ENCODE results near the gene ZNF764. TPM values are rescaled to one million over a fixed set of nuclear protein-coding genes. Genes with fewer than 3 reads are reported as not detected.

ZNF764 gene
- total RNA-seq, 1 experiment from 2014 or later: 8.3 TPM

DNA sequence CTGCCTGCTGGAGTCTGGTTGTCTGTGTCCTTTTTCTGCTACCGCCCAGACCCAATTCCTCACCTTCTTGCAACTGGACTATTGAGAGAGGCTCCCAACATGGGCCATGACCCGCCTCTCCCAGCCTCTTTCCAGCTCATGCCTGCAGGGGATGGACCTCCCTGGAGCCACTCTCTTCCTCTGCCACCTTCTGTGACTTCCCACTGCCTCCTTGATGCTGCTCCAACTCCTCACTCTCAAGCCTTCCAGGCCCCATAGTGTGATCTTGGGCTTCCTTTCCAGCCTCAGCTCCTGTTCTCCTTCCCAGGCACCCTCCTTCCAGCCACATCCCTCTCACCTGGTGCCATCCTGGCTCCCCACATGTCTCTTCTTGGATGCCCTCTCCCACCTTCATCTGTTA, 42.9 kb downstream of the ZNF764 start:
- intact Hi-C loops (cut with micrococcal nuclease): no loop called here
- TF ChIP-seq, protein P1, sequence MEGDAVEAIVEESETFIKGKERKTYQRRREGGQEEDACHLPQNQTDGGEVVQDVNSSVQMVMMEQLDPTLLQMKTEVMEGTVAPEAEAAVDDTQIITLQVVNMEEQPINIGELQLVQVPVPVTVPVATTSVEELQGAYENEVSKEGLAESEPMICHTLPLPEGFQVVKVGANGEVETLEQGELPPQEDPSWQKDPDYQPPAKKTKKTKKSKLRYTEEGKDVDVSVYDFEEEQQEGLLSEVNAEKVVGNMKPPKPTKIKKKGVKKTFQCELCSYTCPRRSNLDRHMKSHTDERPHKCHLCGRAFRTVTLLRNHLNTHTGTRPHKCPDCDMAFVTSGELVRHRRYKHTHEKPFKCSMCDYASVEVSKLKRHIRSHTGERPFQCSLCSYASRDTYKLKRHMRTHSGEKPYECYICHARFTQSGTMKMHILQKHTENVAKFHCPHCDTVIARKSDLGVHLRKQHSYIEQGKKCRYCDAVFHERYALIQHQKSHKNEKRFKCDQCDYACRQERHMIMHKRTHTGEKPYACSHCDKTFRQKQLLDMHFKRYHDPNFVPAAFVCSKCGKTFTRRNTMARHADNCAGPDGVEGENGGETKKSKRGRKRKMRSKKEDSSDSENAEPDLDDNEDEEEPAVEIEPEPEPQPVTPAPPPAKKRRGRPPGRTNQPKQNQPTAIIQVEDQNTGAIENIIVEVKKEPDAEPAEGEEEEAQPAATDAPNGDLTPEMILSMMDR (IDR thresholded peaks at IDR 0.05; ENCODE audit: unreplicated experiment): no peak
- no TSS peak for BruUV-seq (replicated peaks)
- H3K4me3 Mint-ChIP-seq (ENCODE audit: unreplicated experiment): no peak overlapping the region
- no peak overlapping the region for H3K27ac Mint-ChIP-seq (ENCODE audit: low read depth, unreplicated experiment)
- DNase-seq (ENCODE audit: unreplicated experiment): no peak
- ChIA-PET CTCF (interaction anchor here (0.6 kb wide), 1 partner anchor 12 kb away, joined by 3 read pairs; no protein-coding TSS in a partner anchor), POLR2A (interaction anchor here (0.6 kb wide), 1 partner anchor 181 kb away, joined by 3 read pairs; no protein-coding TSS in a partner anchor)
- no peaks in the 10 kb centered on the region for H3K36me3 Mint-ChIP-seq (ENCODE audit: insufficient read depth, unreplicated experiment)
- H3K27me3 Mint-ChIP-seq (ENCODE audit: insufficient read depth, unreplicated experiment): no peaks in the 10 kb centered on the region
- H3K9me3 Mint-ChIP-seq (ENCODE audit: unreplicated experiment): no peaks in the 10 kb centered on the region
- no peaks in the 10 kb centered on the region for H3K4me1 Mint-ChIP-seq (ENCODE audit: insufficient read depth, unreplicated experiment)

DNA sequence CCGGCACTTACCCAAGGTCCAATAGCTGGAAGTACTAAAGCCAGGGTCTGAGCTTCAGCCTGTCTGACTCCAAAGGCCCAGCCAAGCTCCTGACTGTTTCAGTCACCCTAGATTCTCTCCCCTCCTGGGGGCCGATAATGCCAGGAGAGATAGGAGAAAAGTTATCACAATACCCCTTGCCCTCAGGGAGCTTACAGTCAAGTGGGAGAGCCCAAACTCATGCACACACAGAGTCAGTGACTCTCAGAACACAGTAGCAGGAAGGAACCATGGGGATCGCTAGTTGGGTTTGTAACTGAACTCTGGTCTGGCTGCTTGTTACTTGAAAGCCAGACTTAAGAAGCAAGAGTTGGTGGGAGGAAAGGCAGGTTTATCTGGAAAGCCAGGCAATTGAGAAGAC, 46.7 kb downstream of the ZNF764 start:
- H3K27ac Mint-ChIP-seq (ENCODE audit: low read depth, unreplicated experiment): no peak overlapping the region
- no TSS peak for BruUV-seq (replicated peaks)
- intact Hi-C loops (cut with micrococcal nuclease): no loop called here
- TF ChIP-seq, protein P1 (IDR thresholded peaks at IDR 0.05; ENCODE audit: unreplicated experiment): no peak
- POLR2A ChIA-PET: interaction anchor here (0.5 kb wide), 1 partner anchor 15 kb away, joined by 5 read pairs; no protein-coding TSS in a partner anchor
- no peak for DNase-seq (ENCODE audit: unreplicated experiment)
- CTCF ChIA-PET: interaction anchor here (0.6 kb wide), 1 partner anchor 102 kb away, joined by 3 read pairs; no protein-coding TSS in a partner anchor
- no peaks in the 10 kb centered on the region for H3K9me3 Mint-ChIP-seq (ENCODE audit: unreplicated experiment)
- no peaks in the 10 kb centered on the region for H3K4me1 Mint-ChIP-seq (ENCODE audit: insufficient read depth, unreplicated experiment)
- no peaks in the 10 kb centered on the region for H3K36me3 Mint-ChIP-seq (ENCODE audit: insufficient read depth, unreplicated experiment)
- no peak overlapping the region for H3K4me3 Mint-ChIP-seq (ENCODE audit: unreplicated experiment)
- no peaks in the 10 kb centered on the region for H3K27me3 Mint-ChIP-seq (ENCODE audit: insufficient read depth, unreplicated experiment)

DNA sequence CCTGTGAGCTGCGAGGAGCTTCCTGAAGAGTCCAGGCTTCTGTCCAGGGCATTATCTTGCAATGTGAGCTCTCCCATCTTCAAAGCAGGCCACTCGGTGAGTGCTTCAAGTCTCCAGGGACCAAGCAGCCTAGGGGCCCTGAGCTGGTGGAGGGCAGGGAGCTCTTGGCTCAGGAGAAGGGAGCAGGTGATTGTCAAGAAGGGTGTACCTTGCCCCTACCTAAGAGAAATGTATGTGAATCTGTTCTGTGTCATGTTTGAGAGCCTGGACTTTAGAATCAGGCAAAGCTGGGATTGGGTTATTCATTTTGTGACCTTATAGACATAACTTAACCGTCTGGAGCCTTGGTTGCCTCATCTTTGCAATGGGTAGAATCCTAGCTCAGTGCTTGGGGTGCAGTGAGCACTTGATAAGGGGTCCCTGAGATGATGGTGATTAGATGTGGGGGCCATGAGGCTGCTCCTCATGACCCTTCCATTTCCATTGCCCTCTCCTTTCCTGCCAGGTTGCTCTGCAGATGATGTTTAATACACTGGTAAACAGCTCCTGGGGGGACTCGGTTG, 47.7 kb downstream of the ZNF764 start:
- POLR2A ChIA-PET: interaction anchor here (0.7 to 1.2 kb wide), 2 partner anchors 14 to 81 kb away, joined by 3 to 5 read pairs; partner anchors contain the start of gene DCTPP1
- CTCF ChIA-PET: interaction anchor here (0.5 to 1.7 kb wide), 5 partner anchors 11 to 117 kb away, joined by 3 to 7 read pairs (median 3); partner anchors contain the start of gene DCTPP1

DNA sequence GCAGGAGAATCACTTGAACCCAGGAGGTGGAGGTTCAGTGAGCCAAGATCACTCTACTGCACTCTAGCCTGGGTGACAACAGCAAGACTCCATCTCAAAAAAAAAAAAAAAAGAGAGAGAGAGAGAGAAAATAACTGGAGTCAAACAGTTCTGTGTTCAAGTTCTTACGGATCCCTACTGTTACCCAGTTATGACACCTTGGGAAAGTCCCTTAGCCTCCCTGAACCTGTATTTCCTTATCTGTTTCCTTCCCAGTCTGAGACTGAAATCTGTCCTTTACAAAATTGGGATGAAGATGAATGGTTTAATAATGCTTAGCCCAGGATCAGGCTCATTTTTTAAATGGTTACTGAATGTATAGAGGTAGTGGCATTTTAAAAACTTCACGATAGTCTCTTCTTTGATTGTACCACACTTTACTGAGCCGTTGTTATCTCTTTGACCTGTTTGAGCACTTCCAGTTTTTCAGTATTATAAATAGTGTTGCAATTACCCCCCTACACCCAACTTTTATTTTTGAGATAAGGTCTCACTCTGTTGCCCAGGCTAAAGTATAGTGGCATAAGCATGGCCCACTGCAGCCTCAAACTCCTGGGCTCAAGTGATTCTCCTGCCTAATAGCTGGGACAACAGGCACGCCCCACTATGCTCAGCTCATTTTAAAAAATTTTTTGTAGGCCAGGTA, 49.0 kb downstream of the ZNF764 start:
- H3K27me3 Mint-ChIP-seq (ENCODE audit: insufficient read depth, unreplicated experiment): no peaks in the 10 kb centered on the region
- TF ChIP-seq, protein P1 (IDR thresholded peaks at IDR 0.05; ENCODE audit: unreplicated experiment): no peak
- H3K9me3 Mint-ChIP-seq (ENCODE audit: unreplicated experiment): no peaks in the 10 kb centered on the region
- ChIA-PET CTCF (interaction anchor here (0.5 to 1.7 kb wide), 2 partner anchors 79 to 102 kb away, joined by 3 to 7 read pairs; partner anchors contain the start of gene DCTPP1), POLR2A (no interaction called here)
- intact Hi-C loops (cut with micrococcal nuclease): no loop called here
- H3K36me3 Mint-ChIP-seq (ENCODE audit: insufficient read depth, unreplicated experiment): no peaks in the 10 kb centered on the region
- H3K27ac Mint-ChIP-seq (ENCODE audit: low read depth, unreplicated experiment): no peak overlapping the region
- H3K4me3 Mint-ChIP-seq (ENCODE audit: unreplicated experiment): no peak overlapping the region
- no peak for DNase-seq (ENCODE audit: unreplicated experiment)
- BruUV-seq (replicated peaks): no TSS peak
- H3K4me1 Mint-ChIP-seq (ENCODE audit: insufficient read depth, unreplicated experiment): no peaks in the 10 kb centered on the region

More for the DNA sequence above, 47.7 kb downstream of the ZNF764 start:
- no peak overlapping the region for H3K27ac Mint-ChIP-seq (ENCODE audit: low read depth, unreplicated experiment)
- BruUV-seq (replicated peaks): no TSS peak
- intact Hi-C loops (cut with micrococcal nuclease): no loop called here
- H3K4me3 Mint-ChIP-seq (ENCODE audit: unreplicated experiment): no peak overlapping the region
- TF ChIP-seq, protein P1 (IDR thresholded peaks at IDR 0.05; ENCODE audit: unreplicated experiment): no peak
- no peaks in the 10 kb centered on the region for H3K27me3 Mint-ChIP-seq (ENCODE audit: insufficient read depth, unreplicated experiment)
- no peaks in the 10 kb centered on the region for H3K9me3 Mint-ChIP-seq (ENCODE audit: unreplicated experiment)
- no peaks in the 10 kb centered on the region for H3K36me3 Mint-ChIP-seq (ENCODE audit: insufficient read depth, unreplicated experiment)
- H3K4me1 Mint-ChIP-seq (ENCODE audit: insufficient read depth, unreplicated experiment): no peaks in the 10 kb centered on the region
- no peak for DNase-seq (ENCODE audit: unreplicated experiment)
